ENCODE results near the gene PSMD4. TPM values are rescaled to one million over a fixed set of nuclear protein-coding genes. Genes with fewer than 3 reads are reported as not detected.

PSMD4 gene
- total RNA-seq, 2 experiments from 2014 or later: 57.2 TPM

GRCh38 chr1:151277249-151277648 is 22.7 kb downstream of the PSMD4 start:
- intact Hi-C loops (cut with DNase I, micrococcal nuclease): no loop called here
- no peaks in the 10 kb centered on the region for H3K27me3 Mint-ChIP-seq
- Histone ChIP-seq H3K4me3 (ENCODE audit: low read length) (no peak overlapping the region), H3K9me3 (ENCODE audit: control insufficient read depth in 1 of 2, insufficient read depth in 1 of 2, low read length in 2 of 2) (no peaks in the 10 kb centered on the region), H3K27ac (ENCODE audit: low read depth in 1 of 2, low read length in 2 of 2) (no peak overlapping the region), H3K27me3 (ENCODE audit: control insufficient read depth in 1 of 2, insufficient read depth in 2 of 2, low read length in 2 of 2) (no peaks in the 10 kb centered on the region), H3K4me1 (ENCODE audit: insufficient read depth, low read length) (peaks cover 12% of the 10 kb centered on the region), H3K36me3 (ENCODE audit: insufficient read depth, low read length) (no peaks in the 10 kb centered on the region)
- H3K4me1 Mint-ChIP-seq (ENCODE audit: low read depth): peaks cover 15% of the 10 kb centered on the region
- no peak overlapping the region for H3K4me3 Mint-ChIP-seq
- H3K27ac Mint-ChIP-seq: no peak overlapping the region
- CTCF ChIA-PET: interaction anchor here (0.6 to 1.4 kb wide), 2 partner anchors 24 to 63 kb away, joined by 3 to 5 read pairs; no protein-coding TSS in a partner anchor
- ATAC-seq (ENCODE audit: poor library complexity): no peak
- peaks cover 11% of the 10 kb centered on the region for H3K36me3 Mint-ChIP-seq (ENCODE audit: low read depth)
- TF ChIP-seq CTCF (IDR thresholded peaks at IDR 0.05): no peak
- POLR2A ChIA-PET: no interaction called here
- no peaks in the 10 kb centered on the region for H3K9me3 Mint-ChIP-seq
- peak in 2 of 14 experiments; percentile 60 to 73 for DNase-seq

GRCh38 chr1:151281225-151281968 is 26.9 kb downstream of the PSMD4 start:
- Mint-ChIP-seq H3K27ac (peak overlapping the region; percentile 93), H3K4me1 (ENCODE audit: low read depth) (peaks cover 42% of the 10 kb centered on the region), H3K4me3 (peak overlapping the region; percentile 98), H3K27me3 (no peaks in the 10 kb centered on the region), H3K36me3 (ENCODE audit: low read depth) (peaks cover 36% of the 10 kb centered on the region), H3K9me3 (no peaks in the 10 kb centered on the region)
- peak; percentile 16 for TF ChIP-seq CTCF (IDR thresholded peaks at IDR 0.05)
- Histone ChIP-seq H3K36me3 (ENCODE audit: insufficient read depth, low read length) (peaks cover 11% of the 10 kb centered on the region), H3K27ac (ENCODE audit: low read depth in 1 of 2, low read length in 2 of 2) (peak overlapping the region; percentile 92 to 95), H3K27me3 (ENCODE audit: control insufficient read depth in 1 of 2, insufficient read depth in 2 of 2, low read length in 2 of 2) (no peaks in the 10 kb centered on the region), H3K9me3 (ENCODE audit: control insufficient read depth in 1 of 2, insufficient read depth in 1 of 2, low read length in 2 of 2) (no peaks in the 10 kb centered on the region), H3K4me1 (ENCODE audit: insufficient read depth, low read length) (peaks cover 38% of the 10 kb centered on the region), H3K4me3 (ENCODE audit: low read length) (peak overlapping the region; percentile 64)
- DNase-seq (peak; percentile 91 to 97 (median 95)), ATAC-seq (ENCODE audit: poor library complexity) (peak; percentile 33)
- CTCF ChIA-PET: interaction anchor here (0.6 to 2.1 kb wide), 12 partner anchors 16 to 148 kb away, joined by 3 to 21 read pairs (median 4); partner anchors contain the start of genes LYSMD1, PSMB4, PSMD4 and VPS72
- intact Hi-C loops (cut with DNase I, micrococcal nuclease): loop anchor here (1.0 to 5.0 kb wide), 7 partner anchors 27 to 229 kb away; partner anchors contain the start of genes PI4KB (in 2 of the 2), PSMB4 (in 2 of the 2), CGN (in 1 of the 2) and PSMD4 (in 1 of the 2)
- POLR2A ChIA-PET: interaction anchor here (0.5 to 3.4 kb wide), 34 partner anchors 9 to 1393 kb away, joined by 3 to 54 read pairs (median 4); partner anchors contain the start of genes C1orf56, ENSA, LYSMD1 and MCL1

GRCh38 chr1:151281969-151282882 is 27.7 kb downstream of the PSMD4 start, which contains the start of gene ZNF687:
ZNF687 (plus strand) TSS chr1:151282299; CDS start chr1:151286292, 3,993 bp downstream.
- Mint-ChIP-seq H3K9me3 (no peaks in the 10 kb centered on the region), H3K27me3 (no peaks in the 10 kb centered on the region), H3K27ac (peak within 1 kb of the TSS; percentile 93), H3K36me3 (ENCODE audit: low read depth) (peaks cover 42% of the 10 kb centered on the region), H3K4me3 (peak within 1 kb of the TSS; percentile 98), H3K4me1 (ENCODE audit: low read depth) (peaks cover 42% of the 10 kb centered on the region)
- H3K27me3 ChIP-seq (ENCODE audit: control insufficient read depth in 1 of 2, insufficient read depth in 2 of 2, low read length in 2 of 2): no peaks in the 10 kb centered on the region
- no peaks in the 10 kb centered on the region for H3K9me3 ChIP-seq (ENCODE audit: control insufficient read depth in 1 of 2, insufficient read depth in 1 of 2, low read length in 2 of 2)
- peaks cover 38% of the 10 kb centered on the region for H3K4me1 ChIP-seq (ENCODE audit: insufficient read depth, low read length)
- ATAC-seq (ENCODE audit: poor library complexity) (peak; percentile 85), DNase-seq (peak; percentile 94 to 100 (median 97))
- POLR2A ChIA-PET: interaction anchor here (0.5 to 3.4 kb wide), 36 partner anchors 10 to 718 kb away, joined by 3 to 54 read pairs (median 4); partner anchors contain the start of genes C1orf56, ENSA, LYSMD1 and MCL1
- H3K27ac ChIP-seq (ENCODE audit: low read depth in 1 of 2, low read length in 2 of 2): peak within 1 kb of the TSS; percentile 92 to 95
- peaks cover 19% of the 10 kb centered on the region for H3K36me3 ChIP-seq (ENCODE audit: insufficient read depth, low read length)
- no peak for TF ChIP-seq CTCF (IDR thresholded peaks at IDR 0.05)
- peak within 1 kb of the TSS; percentile 64 for H3K4me3 ChIP-seq (ENCODE audit: low read length)
- CTCF ChIA-PET: interaction anchor here (0.8 to 2.2 kb wide), 10 partner anchors 15 to 118 kb away, joined by 3 to 21 read pairs (median 6); partner anchors contain the start of genes PSMB4, PSMD4 and VPS72
- intact Hi-C loops (cut with DNase I, micrococcal nuclease): loop anchor here (1.0 to 5.0 kb wide), 8 partner anchors 28 to 229 kb away; partner anchors contain the start of genes PI4KB (in 2 of the 2), PSMB4 (in 2 of the 2), CGN (in 1 of the 2) and PSMD4 (in 1 of the 2)
